PC-3 (cell line): ENCODE measurements around the gene ERO1B.

Experiments
- EZH2 ChIP-seq: fragments of 300-600 bp; sonication (generic); IDR thresholded peaks from one replicate; pipeline ENCODE4 v1.6.1; 2017; ENCODE audit warnings: antibody characterized with exemption, mild to moderate bottlenecking, low read length; ENCODE audit not compliant: unreplicated experiment
- TF ChIP-seq, protein P1 (sequence below): fragments of 300-600 bp; sonication (generic); conservative IDR thresholded peaks from 2 replicates; pipeline ENCODE4 v1.5.1; 2017; ENCODE audit warnings: antibody characterized with exemption, low read depth, mild to moderate bottlenecking, low read length

DNA sequence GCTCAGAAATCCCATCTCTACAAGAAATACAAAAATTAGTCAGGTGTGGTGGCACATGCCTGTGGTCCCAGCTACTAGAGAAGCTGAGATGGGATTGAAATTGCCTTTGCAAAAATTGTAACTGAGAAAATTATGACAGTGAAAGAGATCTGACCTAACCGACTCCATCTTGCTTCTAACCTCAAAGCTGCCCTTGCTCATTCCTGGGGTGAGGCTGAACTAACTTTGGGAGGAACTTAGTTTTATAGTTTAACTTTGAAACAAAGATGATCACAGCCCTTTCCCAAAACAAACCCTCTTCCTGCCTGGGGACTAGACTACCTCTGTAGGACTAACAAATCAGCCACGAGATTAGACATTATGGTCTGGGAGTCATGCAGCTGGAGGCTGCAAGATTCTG is 33.8 kb upstream of the ERO1B start:
- TF ChIP-seq, protein P1, sequence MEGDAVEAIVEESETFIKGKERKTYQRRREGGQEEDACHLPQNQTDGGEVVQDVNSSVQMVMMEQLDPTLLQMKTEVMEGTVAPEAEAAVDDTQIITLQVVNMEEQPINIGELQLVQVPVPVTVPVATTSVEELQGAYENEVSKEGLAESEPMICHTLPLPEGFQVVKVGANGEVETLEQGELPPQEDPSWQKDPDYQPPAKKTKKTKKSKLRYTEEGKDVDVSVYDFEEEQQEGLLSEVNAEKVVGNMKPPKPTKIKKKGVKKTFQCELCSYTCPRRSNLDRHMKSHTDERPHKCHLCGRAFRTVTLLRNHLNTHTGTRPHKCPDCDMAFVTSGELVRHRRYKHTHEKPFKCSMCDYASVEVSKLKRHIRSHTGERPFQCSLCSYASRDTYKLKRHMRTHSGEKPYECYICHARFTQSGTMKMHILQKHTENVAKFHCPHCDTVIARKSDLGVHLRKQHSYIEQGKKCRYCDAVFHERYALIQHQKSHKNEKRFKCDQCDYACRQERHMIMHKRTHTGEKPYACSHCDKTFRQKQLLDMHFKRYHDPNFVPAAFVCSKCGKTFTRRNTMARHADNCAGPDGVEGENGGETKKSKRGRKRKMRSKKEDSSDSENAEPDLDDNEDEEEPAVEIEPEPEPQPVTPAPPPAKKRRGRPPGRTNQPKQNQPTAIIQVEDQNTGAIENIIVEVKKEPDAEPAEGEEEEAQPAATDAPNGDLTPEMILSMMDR = no peak
- TF ChIP-seq EZH2 = no peak
